ENCODE data around the gene AJM1.

DNA sequence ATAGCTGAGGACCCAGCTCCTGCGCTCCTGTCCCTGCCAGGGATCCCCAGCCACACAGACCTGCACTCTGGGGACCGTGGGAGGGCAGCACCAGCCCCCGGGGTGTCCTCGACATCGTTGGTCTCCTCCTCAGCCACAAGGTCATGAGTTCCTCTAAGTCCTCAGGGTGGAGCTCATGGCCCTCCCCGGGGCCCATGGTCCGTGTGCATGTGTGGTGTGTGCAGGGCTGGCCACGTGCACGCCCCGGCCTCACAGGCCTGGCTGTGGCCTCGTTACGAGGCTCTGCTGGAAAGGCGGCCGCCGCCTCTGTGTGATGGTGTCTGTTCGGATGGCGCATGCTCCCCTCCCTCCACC, 16.1 kb upstream of the AJM1 start:
- TF ChIP-seq, protein P1, sequence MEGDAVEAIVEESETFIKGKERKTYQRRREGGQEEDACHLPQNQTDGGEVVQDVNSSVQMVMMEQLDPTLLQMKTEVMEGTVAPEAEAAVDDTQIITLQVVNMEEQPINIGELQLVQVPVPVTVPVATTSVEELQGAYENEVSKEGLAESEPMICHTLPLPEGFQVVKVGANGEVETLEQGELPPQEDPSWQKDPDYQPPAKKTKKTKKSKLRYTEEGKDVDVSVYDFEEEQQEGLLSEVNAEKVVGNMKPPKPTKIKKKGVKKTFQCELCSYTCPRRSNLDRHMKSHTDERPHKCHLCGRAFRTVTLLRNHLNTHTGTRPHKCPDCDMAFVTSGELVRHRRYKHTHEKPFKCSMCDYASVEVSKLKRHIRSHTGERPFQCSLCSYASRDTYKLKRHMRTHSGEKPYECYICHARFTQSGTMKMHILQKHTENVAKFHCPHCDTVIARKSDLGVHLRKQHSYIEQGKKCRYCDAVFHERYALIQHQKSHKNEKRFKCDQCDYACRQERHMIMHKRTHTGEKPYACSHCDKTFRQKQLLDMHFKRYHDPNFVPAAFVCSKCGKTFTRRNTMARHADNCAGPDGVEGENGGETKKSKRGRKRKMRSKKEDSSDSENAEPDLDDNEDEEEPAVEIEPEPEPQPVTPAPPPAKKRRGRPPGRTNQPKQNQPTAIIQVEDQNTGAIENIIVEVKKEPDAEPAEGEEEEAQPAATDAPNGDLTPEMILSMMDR (IDR thresholded peaks at IDR 0.05; ENCODE audit: poor library complexity) = no peak
- no peak for TF ChIP-seq EZH2phosphoT487 (IDR thresholded peaks at IDR 0.05; ENCODE audit: low read depth, severe bottlenecking, unreplicated experiment)

All from hepatocyte (in vitro differentiated cells).